Glutamatergic neuron (in vitro differentiated cells): ENCODE data around the gene AUTS2. TPM values are rescaled to one million over a fixed set of nuclear protein-coding genes. Genes with fewer than 3 reads are reported as not detected.

Source experiments
- DNase-seq: peaks from one replicate; pipeline ENCODE4 v3.0.0; 2022
- H3K27ac Mint-ChIP-seq: one replicate; pipeline ENCODE4 v1.8.0; 2020; ENCODE audit warnings: mild to moderate bottlenecking, mixed read lengths, inconsistent platforms; ENCODE audit not compliant: unreplicated experiment
- H3K27me3 Mint-ChIP-seq: one replicate; pipeline ENCODE4 v1.8.0; 2020; ENCODE audit warnings: mild to moderate bottlenecking, moderate library complexity, mixed read lengths, inconsistent platforms; ENCODE audit not compliant: unreplicated experiment
- H3K36me3 Mint-ChIP-seq: one replicate; pipeline ENCODE4 v1.8.0; 2020; ENCODE audit warnings: mild to moderate bottlenecking, mixed read lengths, inconsistent platforms; ENCODE audit not compliant: unreplicated experiment
- H3K4me1 Mint-ChIP-seq: one replicate; pipeline ENCODE4 v1.8.0; 2020; ENCODE audit warnings: mild to moderate bottlenecking, low read depth, mixed read lengths, inconsistent platforms; ENCODE audit not compliant: unreplicated experiment
- H3K4me3 Mint-ChIP-seq: one replicate; pipeline ENCODE4 v1.8.0; 2020; ENCODE audit warnings: mild to moderate bottlenecking, mixed read lengths, inconsistent platforms; ENCODE audit not compliant: unreplicated experiment
- H3K9me3 Mint-ChIP-seq: one replicate; pipeline ENCODE4 v1.8.0; 2020; ENCODE audit warnings: mild to moderate bottlenecking, moderate library complexity, mixed read lengths, inconsistent platforms; ENCODE audit not compliant: unreplicated experiment
- CTCF ChIP-seq: fragments of 200-600 bp; sonication (generic); IDR thresholded peaks from one replicate; pipeline ENCODE4 v1.5.0; 2021; ENCODE audit not compliant: partially characterized antibody, unreplicated experiment
- long read RNA-seq: library from polyadenylated mRNA; unstranded; transcript quantifications from one replicate; pipeline ENCODE4 v2.0.0, GENCODE V29; 2020; ENCODE audit not compliant: unreplicated experiment
- total RNA-seq: library from RNA; stranded (reverse); fragmentation: NEBNext Ultra II Directional; extraction: Animal tissue kit (Norgen Biotek cat#: 25700); gene quantifications from one replicate; pipeline ENCODE4 v1.2.1, GENCODE V29; 2021; ENCODE audit not compliant: unreplicated experiment

AUTS2 gene
- total RNA-seq = 300 TPM
- long read RNA-seq, partial matches to known transcripts = 1 of 16 reads
- long read RNA-seq, other reads (novel, unspliced or antisense) = 14 of 16 reads

GRCh38 chr7:69598081-69598486, at the start of gene AUTS2:
AUTS2 (plus strand) TSS chr7:69598475; CDS start chr7:69599654, 1,179 bp downstream.
- no peak for TF ChIP-seq CTCF
- Mint-ChIP-seq H3K27me3 (peaks cover 15% of the 10 kb centered on the region), H3K27ac (peak within 1 kb of the TSS; percentile 92), H3K4me1 (no peaks in the 10 kb centered on the region), H3K36me3 (no peaks in the 10 kb centered on the region), H3K9me3 (peaks cover 13% of the 10 kb centered on the region), H3K4me3 (peak within 1 kb of the TSS; percentile 96)
- DNase-seq = peak; percentile 93

- no peak overlapping the region for H3K27ac Mint-ChIP-seq
- H3K27me3 Mint-ChIP-seq = no peaks in the 10 kb centered on the region
- no peak for DNase-seq
- no peaks in the 10 kb centered on the region for H3K4me1 Mint-ChIP-seq
- no peak overlapping the region for H3K4me3 Mint-ChIP-seq
- TF ChIP-seq CTCF = no peak
- no peaks in the 10 kb centered on the region for H3K9me3 Mint-ChIP-seq
- H3K36me3 Mint-ChIP-seq = no peaks in the 10 kb centered on the region
Observed at GRCh38 chr7:69550991-69551390, 47.3 kb upstream of the AUTS2 start.

- Mint-ChIP-seq H3K9me3 (no peaks in the 10 kb centered on the region), H3K27ac (no peak overlapping the region), H3K36me3 (no peaks in the 10 kb centered on the region), H3K4me3 (no peak overlapping the region), H3K4me1 (no peaks in the 10 kb centered on the region), H3K27me3 (no peaks in the 10 kb centered on the region)
- no peak for TF ChIP-seq CTCF
- no peak for DNase-seq
Observed at GRCh38 chr7:69553190-69553589, 45.1 kb upstream of the AUTS2 start.

GRCh38 chr7:69561266-69561960, 36.9 kb upstream of the AUTS2 start:
- no peak for TF ChIP-seq CTCF
- peaks cover 4% of the 10 kb centered on the region for H3K9me3 Mint-ChIP-seq

More at GRCh38 chr7:69561266-69561960, 36.9 kb upstream of the AUTS2 start:
- no peak for DNase-seq
- Mint-ChIP-seq H3K4me3 (no peak overlapping the region), H3K4me1 (peaks cover 8% of the 10 kb centered on the region), H3K27ac (no peak overlapping the region), H3K36me3 (no peaks in the 10 kb centered on the region), H3K27me3 (peaks cover 6% of the 10 kb centered on the region)
